ELR (cell line): Measurements from ENCODE around the gene NPHS1.

Experiments
- DNase-seq: peaks from one replicate; pipeline ENCODE4 v3.0.0-alpha.2; 2015; ENCODE audit warnings: low read depth

NPHS1 gene

DNA sequence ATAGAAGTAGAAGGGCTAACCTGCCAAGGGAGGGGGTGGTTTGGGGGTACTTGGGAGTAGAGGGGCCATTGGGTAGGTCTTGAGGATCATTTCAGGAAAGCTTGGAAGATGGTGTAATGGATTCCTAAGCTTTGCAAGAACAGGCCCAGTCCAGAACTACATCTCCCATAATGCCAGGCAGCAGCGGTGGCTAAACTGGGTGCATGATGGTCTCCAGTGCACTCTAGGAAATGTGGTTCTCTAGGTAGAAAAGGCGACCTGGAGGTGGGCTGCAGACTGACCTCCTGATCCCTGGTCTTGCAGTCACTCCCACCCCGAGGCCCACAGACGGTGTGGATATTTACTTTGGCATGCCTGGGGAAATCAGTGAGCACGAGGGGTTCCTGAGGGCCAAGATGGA is 19.9 kb upstream of the NPHS1 start:
- no peak for DNase-seq

DNA sequence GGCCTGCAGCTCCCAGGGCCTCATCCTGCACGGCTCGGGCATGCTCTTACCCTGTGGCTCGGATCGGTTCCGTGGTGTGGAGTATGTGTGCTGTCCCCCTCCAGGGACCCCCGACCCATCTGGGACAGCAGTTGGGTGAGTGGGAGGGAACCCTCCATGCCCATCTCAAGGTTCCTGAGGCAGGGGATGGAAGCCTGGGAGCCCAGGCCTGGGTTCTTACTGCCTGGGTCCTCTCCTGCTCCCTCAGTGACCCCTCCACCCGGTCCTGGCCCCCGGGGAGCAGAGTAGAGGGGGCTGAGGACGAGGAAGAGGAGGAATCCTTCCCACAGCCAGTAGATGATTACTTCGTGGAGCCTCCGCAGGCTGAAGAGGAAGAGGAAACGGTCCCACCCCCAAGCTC is 19.3 kb upstream of the NPHS1 start:
- DNase-seq: no peak

DNA sequence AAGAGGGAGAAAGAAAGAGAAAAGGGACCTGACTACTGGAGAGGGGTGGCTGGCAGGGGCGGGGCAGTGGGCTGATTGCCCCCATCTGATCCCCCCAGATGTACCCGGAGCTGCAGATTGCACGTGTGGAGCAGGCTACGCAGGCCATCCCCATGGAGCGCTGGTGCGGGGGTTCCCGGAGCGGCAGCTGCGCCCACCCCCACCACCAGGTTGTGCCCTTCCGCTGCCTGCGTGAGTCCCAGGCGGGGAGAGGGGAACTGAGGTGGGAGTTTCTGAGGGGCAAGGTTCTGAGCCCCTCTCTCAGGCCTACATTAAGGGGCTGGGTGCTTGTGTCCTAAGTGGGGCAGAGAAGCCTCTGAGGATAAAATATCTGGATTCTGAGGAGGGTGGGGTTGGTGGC is 18.5 kb upstream of the NPHS1 start:
- DNase-seq: no peak

DNA sequence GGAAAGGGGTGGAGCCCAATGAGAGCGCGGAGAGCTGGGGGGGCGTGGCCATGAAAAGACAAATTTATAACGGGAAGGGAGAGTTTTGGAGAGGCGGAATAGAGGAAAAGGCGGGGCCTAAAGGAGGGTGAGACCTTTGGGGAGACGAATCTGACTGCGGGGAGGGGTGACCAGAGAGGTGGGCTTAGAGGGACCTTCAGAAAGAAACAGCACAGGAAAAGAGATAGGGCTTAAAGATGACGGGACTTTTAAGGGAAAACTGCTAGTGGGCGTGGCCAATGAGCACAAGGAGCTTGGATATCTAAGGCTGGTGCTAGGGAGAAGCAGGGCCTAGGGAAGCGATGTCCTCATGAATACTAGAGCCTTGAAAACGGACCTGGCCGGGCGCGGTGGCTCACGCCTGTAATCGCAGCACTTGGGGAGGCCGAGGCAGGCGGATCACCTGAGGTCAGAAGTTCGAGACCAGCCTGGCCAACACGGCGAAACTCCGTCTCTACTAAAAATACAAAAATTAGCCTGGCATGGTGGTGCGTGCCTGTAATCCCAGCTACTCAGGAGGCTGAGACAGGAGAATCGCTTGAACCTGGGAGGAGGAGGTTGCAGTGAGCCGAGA is 17.9 kb upstream of the NPHS1 start:
- DNase-seq: peak; percentile 62

DNA sequence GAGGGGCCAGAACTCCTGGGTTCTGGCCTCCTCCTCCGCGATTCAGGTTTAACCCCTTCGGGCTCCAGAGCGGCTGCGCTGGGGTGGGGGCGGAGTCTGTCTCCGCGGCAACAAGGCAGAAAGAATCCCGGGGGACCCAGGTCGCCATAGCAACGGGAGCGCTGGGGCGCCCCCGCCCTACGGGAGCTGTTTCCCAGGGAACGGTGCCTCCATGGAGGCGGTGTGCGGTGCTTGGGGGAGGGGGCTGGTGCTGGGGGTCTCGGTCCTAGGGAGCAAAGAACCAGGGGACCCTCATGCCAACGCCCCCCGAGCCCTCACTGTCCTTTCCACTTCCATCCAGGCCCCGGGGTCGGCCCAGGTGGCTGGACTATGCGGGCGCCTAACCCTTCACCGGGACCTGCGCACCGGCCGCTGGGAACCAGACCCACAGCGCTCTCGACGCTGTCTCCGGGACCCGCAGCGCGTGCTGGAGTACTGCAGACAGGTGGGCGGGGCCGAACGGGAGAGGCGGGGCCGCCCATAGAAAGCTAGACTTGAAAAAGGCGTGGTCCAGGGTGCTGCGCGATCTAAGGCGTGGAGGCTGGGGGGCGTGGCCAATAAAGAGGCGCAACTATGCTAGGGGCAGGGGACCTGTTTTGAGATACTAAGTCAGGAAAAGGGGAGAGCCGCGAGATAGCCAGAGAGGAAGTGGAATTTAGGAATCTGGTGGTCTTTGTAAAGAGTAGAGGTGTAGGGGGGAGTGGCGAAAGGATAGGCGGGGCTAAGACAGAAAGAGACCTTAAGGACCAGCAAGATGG is 17.2 kb upstream of the NPHS1 start:
- DNase-seq: peak; percentile 86

DNA sequence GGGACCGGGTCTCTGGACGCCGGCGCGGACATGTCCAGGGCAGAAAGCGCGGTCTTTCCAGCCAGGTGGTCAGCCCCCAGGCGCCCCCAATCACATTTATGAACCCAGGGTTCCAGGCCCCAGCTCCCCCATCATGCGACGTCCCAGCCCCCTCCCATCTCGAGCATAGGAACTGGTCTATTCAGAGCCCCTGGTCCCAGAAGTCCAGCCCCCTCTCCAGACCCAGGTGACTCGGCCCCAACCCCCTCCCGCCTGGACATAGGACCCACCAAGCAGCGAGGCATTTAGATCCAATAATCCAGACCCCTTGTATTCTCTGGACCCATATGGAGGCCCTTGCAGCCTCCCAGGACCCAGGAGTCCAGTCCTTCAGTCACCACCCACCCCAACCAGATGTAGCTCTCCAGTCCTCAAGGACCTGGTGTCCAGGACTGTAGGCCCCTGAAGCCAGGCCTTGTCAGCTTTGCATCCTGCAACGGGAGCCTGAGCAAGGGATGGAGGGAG is 16.6 kb upstream of the NPHS1 start:
- DNase-seq: no peak

DNA sequence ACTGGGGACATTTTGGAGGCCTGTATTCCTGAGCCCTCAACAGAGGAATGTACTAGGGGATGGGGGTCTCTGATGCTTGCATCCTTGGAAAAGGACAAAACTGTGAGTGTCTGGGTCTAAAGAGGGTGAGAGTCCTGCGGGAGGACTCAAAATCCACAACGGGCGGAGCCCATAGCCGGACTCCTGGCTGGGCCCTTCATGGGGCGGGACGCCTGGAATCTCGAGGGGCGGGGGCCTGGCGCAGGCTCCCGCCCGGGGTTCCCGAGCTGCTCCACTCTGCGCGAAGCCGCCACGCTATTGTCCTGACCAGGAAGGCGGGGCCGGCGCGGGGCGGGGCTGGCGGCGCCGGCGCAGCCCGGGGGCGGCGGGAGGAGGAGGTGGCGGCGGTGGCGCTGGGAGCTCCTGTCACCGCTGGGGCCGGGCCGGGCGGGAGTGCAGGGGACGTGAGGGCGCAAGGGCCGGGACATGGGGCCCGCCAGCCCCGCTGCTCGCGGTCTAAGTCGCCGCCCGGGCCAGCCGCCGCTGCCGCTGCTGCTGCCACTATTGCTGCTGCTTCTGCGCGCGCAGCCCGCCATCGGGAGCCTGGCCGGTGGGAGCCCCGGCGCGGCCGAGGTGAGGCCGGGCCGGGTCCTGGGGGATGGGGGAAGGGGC is 16.0 kb upstream of the NPHS1 start, which contains the start of gene APLP1:
Gene APLP1, plus strand, starts transcription at position 403 of the 651 bp plus-strand sequence. Its CDS starts 63 bp downstream, at position 466.
- DNase-seq: peak; percentile 58

DNA sequence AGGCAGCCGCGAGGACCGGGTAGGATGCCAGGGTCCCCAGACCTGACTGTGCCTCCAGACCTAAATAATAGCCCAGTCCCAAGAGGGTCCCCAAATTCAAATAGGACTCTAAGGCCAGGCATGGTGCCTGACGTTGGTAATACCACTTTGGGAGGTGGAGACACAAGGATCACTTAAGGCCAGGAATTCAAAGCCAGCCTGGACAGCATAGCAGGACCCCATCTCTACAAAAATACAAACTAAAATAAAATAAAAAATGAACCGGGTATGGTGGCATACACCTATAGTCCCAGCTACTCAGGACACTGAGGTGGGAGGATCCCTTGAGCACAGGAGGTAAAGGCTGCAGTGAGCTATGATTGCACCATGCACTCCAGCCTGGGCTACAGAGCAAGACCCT is 10.7 kb upstream of the NPHS1 start:
- DNase-seq: no peak

DNA sequence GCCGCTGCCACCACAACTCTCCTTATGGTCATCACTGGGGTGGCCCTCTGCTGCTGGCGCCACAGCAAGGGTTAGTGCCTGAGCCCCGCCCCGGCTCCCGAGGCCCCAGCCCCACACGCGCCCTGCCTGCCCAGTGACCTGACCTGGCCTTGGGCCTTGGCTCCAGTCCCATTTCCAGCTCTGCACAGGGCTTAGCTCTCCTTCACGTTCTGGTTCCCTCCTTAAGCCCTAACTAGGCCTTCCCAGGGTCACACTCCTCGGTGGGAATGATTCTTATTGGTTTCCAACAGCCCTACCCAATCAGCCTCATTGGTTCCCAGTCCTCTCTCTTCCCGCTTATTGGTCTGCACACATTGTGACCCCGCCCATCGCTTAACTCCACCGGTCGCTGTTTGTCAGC is 10.2 kb upstream of the NPHS1 start:
- DNase-seq: no peak

DNA sequence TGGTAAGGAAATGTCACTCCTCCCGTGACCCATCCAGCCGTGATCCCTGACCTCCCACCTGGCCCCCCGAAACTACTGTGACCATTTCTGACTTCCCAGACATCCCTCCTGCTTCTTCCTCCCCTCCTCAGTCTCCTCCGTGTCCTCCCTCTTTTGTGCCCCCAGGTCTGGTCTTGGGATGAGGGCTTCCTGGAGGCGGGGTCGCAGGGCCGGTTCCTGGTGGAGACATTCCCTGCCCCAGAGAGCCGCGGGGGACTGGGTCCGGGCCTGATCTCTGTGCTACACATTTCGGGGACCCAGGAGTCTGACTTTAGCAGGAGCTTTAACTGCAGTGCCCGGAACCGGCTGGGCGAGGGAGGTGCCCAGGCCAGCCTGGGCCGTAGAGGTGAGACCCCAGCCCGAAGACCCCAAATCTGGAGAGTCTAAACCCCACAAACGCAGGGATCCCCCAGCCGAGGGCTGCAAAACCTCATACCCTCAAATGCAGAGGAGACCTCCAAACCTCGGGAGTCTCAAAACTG is 9.4 kb upstream of the NPHS1 start:
- DNase-seq: no peak

DNA sequence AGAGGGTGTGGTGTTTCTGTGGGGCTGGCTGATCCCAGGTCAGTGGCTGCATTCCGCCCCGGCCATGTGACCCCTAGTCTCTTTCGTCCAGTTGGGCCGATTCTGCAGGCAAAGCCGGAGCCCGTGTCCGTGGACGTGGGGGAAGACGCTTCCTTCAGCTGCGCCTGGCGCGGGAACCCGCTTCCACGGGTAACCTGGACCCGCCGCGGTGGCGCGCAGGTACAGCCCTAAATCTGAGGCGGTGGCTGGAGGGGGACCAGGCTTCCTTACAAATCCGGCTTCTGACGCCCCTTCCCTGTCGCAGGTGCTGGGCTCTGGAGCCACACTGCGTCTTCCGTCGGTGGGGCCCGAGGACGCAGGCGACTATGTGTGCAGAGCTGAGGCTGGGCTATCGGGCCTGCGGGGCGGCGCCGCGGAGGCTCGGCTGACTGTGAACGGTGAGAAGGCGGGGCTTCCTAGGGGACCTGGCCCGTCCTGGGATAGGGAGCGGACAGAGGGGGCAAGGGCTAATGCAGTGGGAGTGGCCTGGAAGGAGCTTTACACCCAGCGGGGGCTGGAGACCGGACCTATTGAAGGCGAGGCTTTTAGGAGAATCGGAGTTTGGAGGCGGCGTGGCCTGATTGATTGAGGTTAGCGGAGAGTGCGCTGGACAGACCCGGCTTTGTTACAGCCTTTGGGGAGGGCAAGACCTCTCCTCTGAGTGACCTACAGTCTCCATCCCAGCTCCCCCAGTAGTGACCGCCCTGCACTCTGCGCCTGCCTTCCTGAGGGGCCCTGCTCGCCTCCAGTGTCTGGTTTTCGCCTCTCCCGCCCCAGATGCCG is 8.7 kb upstream of the NPHS1 start:
- DNase-seq: no peak

DNA sequence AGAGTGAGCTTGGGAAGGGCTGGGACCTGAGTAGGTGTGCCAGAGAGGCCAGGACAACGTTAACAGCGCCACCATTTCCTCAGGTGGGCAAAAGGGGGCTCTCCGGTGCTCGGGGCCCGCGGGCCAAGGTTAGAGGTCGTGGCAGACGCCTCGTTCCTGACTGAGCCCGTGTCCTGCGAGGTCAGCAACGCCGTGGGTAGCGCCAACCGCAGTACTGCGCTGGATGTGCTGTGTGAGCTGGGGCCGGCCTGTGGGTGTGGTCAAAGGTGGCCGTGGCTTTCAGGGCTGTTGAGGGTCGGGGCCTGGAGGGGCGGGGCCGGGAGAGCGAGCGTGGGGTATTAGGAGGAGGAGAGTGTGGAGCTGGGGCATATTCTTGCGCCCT is 8.1 kb upstream of the NPHS1 start:
- no peak for DNase-seq

DNA sequence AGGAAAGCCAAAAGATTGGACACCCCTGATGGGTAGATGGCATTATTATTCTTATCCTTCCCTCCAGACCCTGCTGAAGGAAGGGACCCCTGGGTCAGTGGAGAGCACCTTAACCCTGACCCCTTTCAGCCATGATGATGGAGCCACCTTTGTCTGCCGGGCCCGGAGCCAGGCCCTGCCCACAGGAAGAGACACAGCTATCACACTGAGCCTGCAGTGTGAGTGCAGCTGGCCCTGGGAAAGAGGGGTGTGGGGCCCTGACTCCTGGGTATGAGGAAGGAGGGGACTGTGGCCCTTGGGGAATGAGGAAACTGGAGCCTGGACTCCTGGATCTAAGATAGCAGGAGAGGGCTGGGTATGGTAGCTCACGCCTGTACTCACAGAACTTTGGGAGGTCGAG is 7.1 kb upstream of the NPHS1 start:
- no peak for DNase-seq

DNA sequence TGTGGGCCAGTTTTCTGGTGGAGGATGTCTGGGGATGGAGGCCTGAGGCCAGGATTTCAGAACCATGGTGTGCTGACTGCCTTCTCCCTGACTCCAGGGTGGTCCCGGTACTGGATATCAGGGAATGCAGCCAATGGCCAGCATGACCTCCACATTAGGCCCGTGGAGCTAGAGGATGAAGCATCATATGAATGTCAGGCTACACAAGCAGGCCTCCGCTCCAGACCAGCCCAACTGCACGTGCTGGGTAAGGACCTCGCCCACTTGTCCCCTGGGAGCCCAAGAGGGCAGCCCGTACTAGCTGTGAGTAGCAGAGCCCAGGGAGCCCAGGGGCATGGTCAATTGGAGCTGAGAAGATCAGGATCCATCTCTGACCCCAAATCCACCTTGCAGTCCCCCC is 6.0 kb upstream of the NPHS1 start:
- no peak for DNase-seq

DNA sequence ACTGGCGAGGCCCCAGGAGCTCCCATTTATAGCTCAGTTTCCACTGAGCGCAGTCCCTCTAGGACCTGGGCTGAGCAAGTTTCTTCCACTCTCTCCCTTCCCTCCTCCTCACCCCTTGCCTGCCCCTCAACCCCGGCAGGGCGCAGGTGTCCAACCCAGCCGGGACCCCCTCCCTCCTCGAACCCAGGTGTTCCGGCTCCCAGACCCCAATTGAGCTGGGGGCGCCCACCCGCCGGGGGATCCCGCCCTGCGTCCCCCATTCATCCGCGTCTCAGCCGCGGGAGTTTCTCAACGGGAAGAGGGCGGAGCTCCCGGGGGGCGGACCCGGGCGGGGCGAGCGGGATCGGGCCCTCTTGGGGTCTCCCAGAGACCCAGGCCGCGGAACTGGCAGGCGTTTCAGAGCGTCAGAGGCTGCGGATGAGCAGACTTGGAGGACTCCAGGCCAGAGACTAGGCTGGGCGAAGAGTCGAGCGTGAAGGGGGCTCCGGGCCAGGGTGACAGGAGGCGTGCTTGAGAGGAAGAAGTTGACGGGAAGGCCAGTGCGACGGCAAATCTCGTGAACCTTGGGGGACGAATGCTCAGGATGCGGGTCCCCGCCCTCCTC is 4.3 kb upstream of the NPHS1 start, which contains the start of gene KIRREL2:
Gene KIRREL2, plus strand, starts transcription at position 366 of the 604 bp plus-strand sequence. Its CDS starts 209 bp downstream, at position 575.
- no peak for DNase-seq

DNA sequence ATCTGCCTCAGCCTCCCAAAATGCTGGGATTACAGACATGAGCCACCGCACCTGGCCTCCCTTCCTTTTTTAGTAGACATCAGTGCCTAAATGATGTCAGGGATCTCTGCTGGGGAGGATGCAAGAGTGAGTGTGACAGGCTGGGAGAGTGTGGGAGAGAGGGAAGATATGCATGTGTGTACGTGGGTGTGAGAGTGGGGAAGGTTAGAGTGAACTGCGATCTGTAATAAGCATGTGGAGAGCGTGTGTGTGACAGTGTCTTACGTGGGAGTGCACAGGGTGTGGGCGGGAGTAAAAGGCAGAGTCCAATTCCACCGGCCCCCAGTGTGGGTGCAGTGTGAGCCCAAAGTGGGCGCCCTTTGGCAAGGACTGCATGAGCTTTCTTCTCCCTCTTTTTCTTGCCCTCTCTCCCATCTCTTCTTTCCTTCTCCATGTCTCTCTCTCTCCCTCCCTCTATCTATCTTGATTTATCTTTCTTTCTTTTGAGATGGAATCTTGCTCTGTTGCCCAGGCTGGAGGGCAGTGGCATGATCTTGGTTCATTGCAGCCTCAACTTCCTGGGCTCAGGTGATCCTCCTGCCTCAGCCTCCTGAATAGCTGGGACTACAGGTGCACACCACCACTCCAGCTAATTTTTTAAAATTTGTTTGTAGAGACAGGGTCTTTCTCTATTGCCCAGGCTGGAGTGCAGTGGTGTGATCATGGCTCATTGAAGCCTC is 893 bp upstream of the NPHS1 start:
- no peak for DNase-seq

DNA sequence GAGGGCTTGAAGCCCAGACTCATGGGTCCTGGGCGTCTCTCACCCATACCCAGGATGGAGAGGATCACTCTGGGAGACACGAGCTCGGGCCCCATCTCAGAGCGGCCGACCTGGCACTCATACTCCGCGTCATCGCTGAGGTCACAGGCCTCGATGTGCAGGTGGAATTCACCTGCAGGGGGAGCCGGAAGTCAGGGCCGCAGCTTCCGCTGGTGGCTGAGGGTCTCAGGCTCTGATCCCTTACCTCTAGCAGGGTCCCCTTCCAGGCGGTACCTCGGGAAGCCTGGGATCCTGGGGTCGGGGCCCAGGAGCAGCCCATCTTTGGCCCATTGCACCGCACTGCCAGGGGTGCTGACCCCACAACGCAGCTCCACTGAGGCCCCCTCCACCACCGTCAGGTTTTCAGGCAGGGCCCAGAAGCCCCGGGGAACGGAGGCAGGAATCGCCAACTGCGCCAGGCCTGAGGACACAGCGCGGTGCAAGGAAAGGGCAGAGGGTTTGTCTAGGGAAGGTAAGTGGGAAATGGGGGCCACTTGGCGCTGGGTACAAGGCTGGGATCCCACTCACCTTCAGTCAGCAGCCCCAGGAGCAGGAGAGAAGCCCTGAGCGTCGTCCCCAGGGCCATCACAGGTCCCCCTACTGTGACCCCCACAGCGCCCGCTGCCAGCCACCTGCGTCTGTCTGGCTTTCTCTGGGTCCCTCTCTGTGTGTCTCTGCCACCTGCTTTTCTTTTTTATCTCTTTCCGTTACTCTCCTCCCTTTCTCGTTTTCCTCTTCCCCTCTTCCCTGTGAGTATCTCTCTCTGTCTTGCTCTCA is 883 bp downstream of the NPHS1 start:
- DNase-seq: no peak

DNA sequence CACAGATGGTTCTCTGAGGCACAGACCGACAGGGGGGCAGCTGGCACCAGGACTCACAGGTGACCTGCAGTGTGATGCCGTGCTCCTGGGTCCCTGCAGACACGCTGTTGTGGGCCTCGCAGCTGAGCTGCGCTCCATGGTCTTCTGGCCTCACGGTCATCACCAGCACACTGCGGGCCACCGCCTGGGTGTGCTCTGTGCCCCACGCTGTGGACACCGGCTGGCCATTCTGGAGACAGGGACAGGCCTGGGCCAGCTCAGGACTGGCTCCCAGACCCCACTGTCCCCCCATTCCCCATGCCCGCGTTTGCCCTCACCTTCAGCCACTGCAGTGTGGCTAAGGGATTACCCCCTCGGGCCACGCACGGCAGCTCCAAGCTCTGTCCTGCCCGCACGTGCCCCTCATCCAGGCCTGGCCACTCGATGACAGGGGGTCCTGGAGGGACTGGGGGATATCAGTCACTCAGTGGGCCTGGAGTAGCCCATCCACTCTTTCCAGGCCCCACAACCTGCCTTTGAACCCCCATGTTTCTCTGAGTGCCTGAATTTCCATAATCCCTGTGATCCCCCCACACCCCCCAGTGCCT is 3.3 kb downstream of the NPHS1 start:
- no peak for DNase-seq

DNA sequence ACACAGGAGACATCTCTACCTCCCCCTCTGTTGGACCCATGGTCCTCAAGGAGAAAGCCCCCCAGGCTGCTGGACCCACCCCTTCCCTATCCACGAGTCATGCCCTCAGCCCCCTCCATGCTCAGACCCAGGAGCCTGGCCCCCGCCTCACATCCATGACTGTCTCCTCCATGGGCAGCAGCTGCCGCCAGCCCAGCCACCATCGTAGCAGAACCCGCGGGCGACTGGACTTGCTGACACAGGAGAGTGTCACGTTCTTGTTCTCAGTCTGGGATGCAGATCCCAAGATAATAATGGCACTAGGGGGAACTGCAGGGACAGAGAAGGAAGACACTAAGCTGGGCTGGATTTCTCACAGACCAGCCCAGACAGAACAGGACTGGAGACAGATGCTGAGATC is 3.8 kb downstream of the NPHS1 start:
- no peak for DNase-seq
